A673 (cell line): Measurements from ENCODE around the gene PXT1. TPM values are rescaled to one million over a fixed set of nuclear protein-coding genes. Genes with fewer than 3 reads are reported as not detected.
"Not testable (repeated sequence)": the region's sequence is repeated elsewhere in the genome, so short reads cannot be mapped to it uniquely, and the experiment has no call there.

Experiments
- BruUV-seq: library from RNA; stranded (reverse); fragments of 400-500 nt; replicated peaks from 2 replicates; lab custom pipeline; 2021; lab: Mats Ljungman, UMichigan
- CTCF ChIA-PET: fragments of 300-600 bp; sonication (Branson Sonifier 250); formaldehyde crosslinking; loops from one replicate; lab custom pipeline; 2022; ENCODE audit warnings: antibody characterized with exemption; lab: Charles Lee
- POLR2A ChIA-PET: fragments of 300-600 bp; sonication (Branson Sonifier 250); formaldehyde crosslinking; loops from one replicate; lab custom pipeline; 2022; ENCODE audit warnings: antibody characterized with exemption; ENCODE audit not compliant: low non-redundant PET; lab: Charles Lee
- DNase-seq: peaks from one replicate; pipeline ENCODE4 v3.0.0-alpha.2; 2015; ENCODE audit warnings: low spot score
- H3K27ac ChIP-seq: fragments of 200-600 bp; sonication (generic); 2 replicates; pipeline ENCODE4 v1.5.1; 2016; ENCODE audit warnings: mixed run types, low read depth, mild to moderate bottlenecking, mixed read lengths, antibody characterized with exemption, low read length; ENCODE audit not compliant: poor library complexity, severe bottlenecking
- H3K27me3 ChIP-seq: fragments of 200-600 bp; sonication (generic); replicated peaks from 2 replicates; pipeline ENCODE4 v1.6.1; 2017; ENCODE audit warnings: mixed run types, low read depth, mild to moderate bottlenecking, mixed read lengths, antibody characterized with exemption, low read length; ENCODE audit not compliant: insufficient read depth, poor library complexity
- H3K36me3 ChIP-seq: fragments of 200-600 bp; sonication (generic); 2 replicates; pipeline ENCODE4 v1.6.1; 2016; ENCODE audit warnings: mixed run types, mild to moderate bottlenecking, mixed read lengths, antibody characterized with exemption, low read length; ENCODE audit not compliant: insufficient read depth, poor library complexity, severe bottlenecking
- H3K4me1 ChIP-seq: fragments of 200-600 bp; sonication (generic); 2 replicates; pipeline ENCODE4 v1.6.1; 2017; ENCODE audit warnings: mixed run types, mild to moderate bottlenecking, mixed read lengths, antibody characterized with exemption, low read length; ENCODE audit not compliant: insufficient read depth, poor library complexity, severe bottlenecking
- H3K4me3 ChIP-seq: fragments of 200-600 bp; sonication (generic); 2 replicates; pipeline ENCODE4 v1.5.1; 2016; ENCODE audit warnings: low read depth, mixed run types, mild to moderate bottlenecking, mixed read lengths, low read length; ENCODE audit not compliant: poor library complexity, severe bottlenecking
- H3K9me3 ChIP-seq: fragments of 200-600 bp; sonication (generic); 2 replicates; pipeline ENCODE4 v1.6.1; 2016; ENCODE audit warnings: mixed run types, low read depth, mild to moderate bottlenecking, mixed read lengths, antibody characterized with exemption, low read length; ENCODE audit not compliant: poor library complexity, severe bottlenecking
- EZH2 ChIP-seq: fragments of 200-600 bp; sonication (generic); IDR thresholded peaks from 2 replicates; pipeline ENCODE4 v1.6.1; 2017; ENCODE audit warnings: borderline replicate concordance, low read depth, mild to moderate bottlenecking, mixed read lengths, antibody characterized with exemption, low read length; ENCODE audit not compliant: poor library complexity, severe bottlenecking
- intact Hi-C: fragments of 100-400 bp; cut with micrococcal nuclease; formaldehyde crosslinking; loops from one replicate; pipeline ENCODE4 v1.10.0; 2022; ENCODE audit not compliant: unreplicated experiment
- total RNA-seq: library from RNA; stranded (reverse); gene quantifications from 2 replicates; pipeline ENCODE4 v1.2.3, GENCODE V29; 2021
- TF ChIP-seq, protein P1 (sequence below): fragments of 300-800, 200-600 bp; sonication (generic); conservative IDR thresholded peaks from 2 replicates; pipeline ENCODE4 v1.5.1; 2017; ENCODE audit warnings: low read depth, mild to moderate bottlenecking, antibody characterized with exemption, low read length, moderate library complexity, mixed read lengths

PXT1 gene
- total RNA-seq, 1 experiment from 2014 or later, result 0.21 TPM

DNA sequence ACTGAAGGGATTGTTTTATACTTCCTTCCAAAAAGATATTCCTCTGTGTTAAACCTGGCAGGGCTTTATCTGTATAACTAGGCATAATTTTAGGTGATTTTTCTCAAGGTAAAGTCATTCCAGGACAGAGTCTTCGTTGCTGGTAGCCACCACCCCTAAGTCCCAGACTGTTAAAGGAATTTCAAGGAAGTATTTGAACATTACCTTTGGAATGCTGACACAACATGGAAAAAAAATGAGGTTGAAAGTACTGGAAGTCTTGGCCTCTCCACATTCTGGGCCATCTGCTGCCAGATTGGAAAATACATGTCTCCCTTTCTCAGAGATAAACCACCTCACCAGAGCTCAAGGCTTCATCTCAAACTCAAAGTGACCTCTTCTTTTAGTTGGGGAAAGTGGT, 28.2 kb downstream of the PXT1 start:
- POLR2A ChIA-PET, result no interaction called here
- no peaks in the 10 kb centered on the region for H3K36me3 ChIP-seq

DNA sequence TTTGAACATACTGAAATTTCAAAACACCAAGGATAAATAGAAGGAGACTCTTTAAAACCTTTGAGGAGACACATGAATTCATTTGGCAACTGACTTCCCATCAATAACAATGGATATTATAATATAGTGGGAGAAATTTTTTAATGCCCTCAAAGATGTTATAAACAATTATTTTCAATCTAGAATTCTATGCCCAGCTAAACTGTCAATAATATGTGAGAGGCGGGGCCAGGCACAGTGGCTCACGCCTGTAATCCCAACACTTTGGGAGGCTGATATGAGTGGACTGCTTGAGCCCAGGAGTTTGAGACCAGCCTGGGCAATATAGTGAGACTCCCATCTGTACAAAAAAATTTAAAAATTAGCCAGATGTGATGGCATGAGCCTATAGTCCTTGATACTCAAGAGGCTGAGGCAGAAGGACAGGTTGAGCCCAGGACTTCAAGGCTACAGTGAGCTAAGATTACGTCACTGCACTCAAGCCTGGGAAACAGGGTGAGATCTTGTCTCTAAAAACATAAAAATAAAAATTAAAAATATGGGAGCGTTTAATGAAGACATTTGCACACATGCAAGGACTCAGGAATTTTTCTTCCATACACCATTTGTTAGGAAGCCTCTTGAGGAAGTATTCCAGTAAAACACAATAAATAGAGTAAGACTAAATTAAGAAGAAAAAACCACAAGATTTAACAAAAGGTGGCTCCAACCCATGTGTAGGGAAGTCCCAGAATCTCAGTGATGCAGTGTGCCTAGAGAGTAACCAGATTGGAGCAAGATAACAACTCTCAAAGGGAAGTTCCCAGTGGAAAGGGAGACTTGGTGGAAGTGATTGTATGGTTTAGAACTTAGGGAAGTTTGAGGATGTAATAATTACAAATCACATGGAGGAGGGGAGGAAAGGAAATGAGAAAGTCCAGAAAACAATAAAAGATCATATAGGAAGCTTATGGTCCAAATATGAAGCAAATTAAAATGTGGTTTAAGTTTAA, 28.9 kb downstream of the PXT1 start:
- intact Hi-C loops, result no loop called here
- DNase-seq, result no peak
- POLR2A ChIA-PET, result no interaction called here

More for the DNA sequence above, 28.2 kb downstream of the PXT1 start:
- Histone ChIP-seq H3K27ac (no peak overlapping the region), H3K27me3 (no peaks in the 10 kb centered on the region), H3K4me3 (no peak overlapping the region), H3K9me3 (no peaks in the 10 kb centered on the region), H3K4me1 (no peaks in the 10 kb centered on the region)
- no TSS peak for BruUV-seq
- intact Hi-C loops, result no loop called here
- TF ChIP-seq, protein P1, sequence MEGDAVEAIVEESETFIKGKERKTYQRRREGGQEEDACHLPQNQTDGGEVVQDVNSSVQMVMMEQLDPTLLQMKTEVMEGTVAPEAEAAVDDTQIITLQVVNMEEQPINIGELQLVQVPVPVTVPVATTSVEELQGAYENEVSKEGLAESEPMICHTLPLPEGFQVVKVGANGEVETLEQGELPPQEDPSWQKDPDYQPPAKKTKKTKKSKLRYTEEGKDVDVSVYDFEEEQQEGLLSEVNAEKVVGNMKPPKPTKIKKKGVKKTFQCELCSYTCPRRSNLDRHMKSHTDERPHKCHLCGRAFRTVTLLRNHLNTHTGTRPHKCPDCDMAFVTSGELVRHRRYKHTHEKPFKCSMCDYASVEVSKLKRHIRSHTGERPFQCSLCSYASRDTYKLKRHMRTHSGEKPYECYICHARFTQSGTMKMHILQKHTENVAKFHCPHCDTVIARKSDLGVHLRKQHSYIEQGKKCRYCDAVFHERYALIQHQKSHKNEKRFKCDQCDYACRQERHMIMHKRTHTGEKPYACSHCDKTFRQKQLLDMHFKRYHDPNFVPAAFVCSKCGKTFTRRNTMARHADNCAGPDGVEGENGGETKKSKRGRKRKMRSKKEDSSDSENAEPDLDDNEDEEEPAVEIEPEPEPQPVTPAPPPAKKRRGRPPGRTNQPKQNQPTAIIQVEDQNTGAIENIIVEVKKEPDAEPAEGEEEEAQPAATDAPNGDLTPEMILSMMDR, result no peak
- TF ChIP-seq EZH2, result no peak
- CTCF ChIA-PET, result no interaction called here
- no peak for DNase-seq

DNA sequence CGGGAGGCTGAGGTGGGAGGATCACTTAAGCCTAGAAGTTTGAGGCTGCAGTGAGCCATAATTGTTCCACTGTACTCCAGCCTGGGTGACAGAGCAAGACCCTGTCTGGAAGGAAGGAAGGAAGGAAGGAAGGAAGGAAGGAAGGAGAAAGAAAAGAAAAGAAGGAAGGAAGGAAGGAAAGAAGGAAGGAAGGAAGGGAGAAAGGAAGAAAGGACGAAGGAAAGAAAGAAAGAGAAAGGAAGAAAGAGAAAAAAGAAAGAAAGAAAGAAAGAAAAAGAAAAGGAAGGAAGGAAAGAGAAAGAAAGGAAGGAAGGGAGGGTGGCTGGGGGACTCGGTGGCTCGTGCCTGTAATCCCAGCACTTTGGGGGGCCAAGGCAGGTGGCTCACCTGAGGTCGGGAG, 32.9 kb downstream of the PXT1 start:
- intact Hi-C loops, CTCF ChIA-PET: not testable (repeated sequence)

More for the DNA sequence above, 28.9 kb downstream of the PXT1 start:
- Histone ChIP-seq H3K9me3 (no peaks in the 10 kb centered on the region), H3K27me3 (no peaks in the 10 kb centered on the region), H3K4me1 (no peaks in the 10 kb centered on the region), H3K4me3 (no peak overlapping the region), H3K27ac (no peak overlapping the region), H3K36me3 (no peaks in the 10 kb centered on the region)
- CTCF ChIA-PET, result no interaction called here
- TF ChIP-seq EZH2, result no peak
- TF ChIP-seq, protein P1, result no peak
- no TSS peak for BruUV-seq

More for the DNA sequence above, 32.9 kb downstream of the PXT1 start:
- H3K9me3 ChIP-seq, POLR2A ChIA-PET, DNase-seq, H3K4me1 ChIP-seq, BruUV-seq, H3K4me3 ChIP-seq, H3K27ac ChIP-seq, H3K27me3 ChIP-seq, H3K36me3 ChIP-seq: not testable (repeated sequence)
